CD4-positive, alpha-beta T cell treated with Interleukin-6 for 4 hours (primary cell): ENCODE results near the gene MAN1A2.

Source experiments
- DNase-seq: peaks from one replicate; pipeline ENCODE4 v3.0.0-alpha.2; 2020; ENCODE audit warnings: mixed read lengths

MAN1A2 gene

GRCh38 chr1:117362986-117363385, 4.3 kb upstream of the MAN1A2 start:
- no peak for DNase-seq

- DNase-seq: no peak
These were observed 3.6 kb upstream of the MAN1A2 start for GRCh38 chr1:117363571-117364048.

- DNase-seq: no peak
These were observed 3.0 kb upstream of the MAN1A2 start for GRCh38 chr1:117364240-117364639.

- no peak for DNase-seq
These were observed 1.7 kb upstream of the MAN1A2 start for GRCh38 chr1:117365350-117366176.

GRCh38 chr1:117366177-117367045, 838 bp upstream of the MAN1A2 start:
- DNase-seq: peak; percentile 86

GRCh38 chr1:117368116-117369108, 1.2 kb downstream of the MAN1A2 start:
- DNase-seq: peak; percentile 36

- DNase-seq: no peak
These were observed 2.8 kb downstream of the MAN1A2 start for GRCh38 chr1:117370071-117370470.

- DNase-seq: no peak
These were observed 3.3 kb downstream of the MAN1A2 start for GRCh38 chr1:117370509-117370908.

GRCh38 chr1:117371441-117372151, 4.3 kb downstream of the MAN1A2 start:
- no peak for DNase-seq

GRCh38 chr1:117372863-117373412, 5.7 kb downstream of the MAN1A2 start:
- DNase-seq: no peak

GRCh38 chr1:117373932-117374331, 6.7 kb downstream of the MAN1A2 start:
- no peak for DNase-seq

GRCh38 chr1:117375327-117375726, 8.1 kb downstream of the MAN1A2 start:
- no peak for DNase-seq

- DNase-seq: no peak
These were observed 19.9 kb downstream of the MAN1A2 start for GRCh38 chr1:117387060-117387633.

GRCh38 chr1:117388328-117388727, 21.1 kb downstream of the MAN1A2 start:
- DNase-seq: no peak

GRCh38 chr1:117389284-117389683, 22.0 kb downstream of the MAN1A2 start:
- DNase-seq: no peak

- no peak for DNase-seq
These were observed 22.5 kb downstream of the MAN1A2 start for GRCh38 chr1:117389779-117390178.

- no peak for DNase-seq
These were observed 25.5 kb downstream of the MAN1A2 start for GRCh38 chr1:117392771-117393170.

- no peak for DNase-seq
These were observed 28.8 kb downstream of the MAN1A2 start for GRCh38 chr1:117396074-117396473.

GRCh38 chr1:117396636-117397035, 29.4 kb downstream of the MAN1A2 start:
- no peak for DNase-seq

- no peak for DNase-seq
These were observed 31.7 kb downstream of the MAN1A2 start for GRCh38 chr1:117398957-117399356.

- DNase-seq: no peak
These were observed 34.5 kb downstream of the MAN1A2 start for GRCh38 chr1:117401761-117402160.
